Measurements from ENCODE around the gene ASB6. TPM values are rescaled to one million over a fixed set of nuclear protein-coding genes. Genes with fewer than 3 reads are reported as not detected.

The ASB6 gene
- total RNA-seq, 1 donor from 2014 or later = 17.4 TPM

DNA sequence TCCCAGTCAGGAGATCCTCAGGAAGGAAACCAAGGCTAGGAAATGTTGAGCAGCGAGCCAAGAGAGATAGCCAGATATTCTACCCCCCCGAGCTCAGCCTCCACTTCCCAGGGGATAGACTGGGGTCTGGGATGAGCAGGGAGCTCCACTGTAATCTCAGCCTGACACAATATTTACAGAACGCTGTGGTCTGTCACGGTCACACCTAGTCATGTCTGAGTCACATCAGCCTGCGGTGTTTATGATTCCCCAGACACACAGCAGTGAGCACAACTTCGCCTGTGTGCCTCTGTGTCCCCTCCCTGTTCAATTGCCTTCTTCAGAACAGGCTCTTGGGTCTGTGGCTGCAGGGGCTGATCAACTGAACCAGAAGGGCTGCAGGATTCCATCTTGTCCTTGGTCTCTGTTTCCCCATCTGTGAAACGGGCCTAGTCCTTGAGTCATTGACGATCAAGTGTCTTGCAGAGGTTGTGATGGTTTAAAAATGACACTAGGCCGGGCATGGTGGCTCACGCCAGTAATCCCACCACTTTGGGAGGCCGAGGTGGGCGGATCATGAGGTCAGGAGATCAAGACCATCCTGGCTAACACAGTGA, 14.9 kb upstream of the ASB6 start:
- H3K9me3 Mint-ChIP-seq (ENCODE audit: low read depth) = no peaks in the 10 kb centered on the region
- no peaks in the 10 kb centered on the region for H3K27me3 Mint-ChIP-seq (ENCODE audit: low read depth)
- no peak overlapping the region for H3K4me3 Mint-ChIP-seq (ENCODE audit: unreplicated experiment)
- no peak overlapping the region for H3K27ac Mint-ChIP-seq (ENCODE audit: unreplicated experiment)
- H3K36me3 Mint-ChIP-seq (ENCODE audit: low read depth) = no peaks in the 10 kb centered on the region
- TF ChIP-seq CTCF (IDR thresholded peaks at IDR 0.05) = no peak
- DNase-seq (ENCODE audit: low spot score) = no peak
- peaks cover 8% of the 10 kb centered on the region for H3K4me1 Mint-ChIP-seq (ENCODE audit: low read depth)

DNA sequence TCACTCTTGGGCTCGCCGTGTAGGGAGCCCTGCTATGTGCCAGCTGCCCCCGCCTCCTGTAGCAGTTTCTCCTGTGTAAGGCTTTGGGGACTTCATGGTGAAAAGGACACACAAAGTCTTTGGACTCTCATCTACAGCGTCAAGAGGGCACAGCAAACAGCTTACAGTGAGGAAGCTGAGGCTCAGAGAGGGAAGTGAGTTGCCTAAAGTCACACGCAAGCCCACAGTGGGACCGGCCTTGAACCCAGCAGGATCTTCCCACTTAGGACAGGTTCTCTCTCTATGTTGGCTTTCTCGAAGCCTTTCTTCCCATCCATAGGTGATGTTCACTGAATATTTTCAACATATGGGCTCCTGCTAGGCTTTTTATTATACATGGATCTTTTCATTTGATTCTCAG, 13.7 kb upstream of the ASB6 start:
- Mint-ChIP-seq H3K9me3 (ENCODE audit: low read depth) (no peaks in the 10 kb centered on the region), H3K4me3 (ENCODE audit: unreplicated experiment) (no peak overlapping the region), H3K27ac (ENCODE audit: unreplicated experiment) (no peak overlapping the region), H3K27me3 (ENCODE audit: low read depth) (no peaks in the 10 kb centered on the region), H3K36me3 (ENCODE audit: low read depth) (no peaks in the 10 kb centered on the region), H3K4me1 (ENCODE audit: low read depth) (peaks cover 8% of the 10 kb centered on the region)
- TF ChIP-seq CTCF (IDR thresholded peaks at IDR 0.05) = no peak
- DNase-seq (ENCODE audit: low spot score) = no peak

DNA sequence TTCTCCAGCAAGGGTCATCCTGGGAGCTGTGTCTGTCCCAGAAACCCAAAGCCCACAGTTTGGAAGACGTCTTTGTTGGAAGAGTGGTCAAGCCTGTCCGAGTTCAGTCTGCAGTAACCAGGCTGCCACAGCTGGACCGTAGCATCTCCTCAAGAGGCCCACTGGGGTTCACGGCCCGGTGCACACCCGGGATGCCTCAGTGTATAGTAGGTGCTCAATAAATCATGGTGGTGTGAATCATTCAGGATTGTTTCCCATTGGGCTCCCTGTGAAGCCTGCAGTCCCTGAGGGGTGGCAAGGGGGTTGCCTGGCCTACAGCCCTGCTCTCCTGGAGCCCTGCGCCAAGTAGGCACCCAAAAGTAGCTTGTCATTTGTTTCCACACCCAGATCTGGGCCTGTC, 13.2 kb upstream of the ASB6 start:
- H3K36me3 Mint-ChIP-seq (ENCODE audit: low read depth) = no peaks in the 10 kb centered on the region
- H3K27me3 Mint-ChIP-seq (ENCODE audit: low read depth) = peaks cover 1% of the 10 kb centered on the region
- no peak overlapping the region for H3K27ac Mint-ChIP-seq (ENCODE audit: unreplicated experiment)

GRCh38 chr9:129654554-129655040, 12.6 kb upstream of the ASB6 start:
- TF ChIP-seq CTCF (IDR thresholded peaks at IDR 0.05) = no peak
- Mint-ChIP-seq H3K27me3 (ENCODE audit: low read depth) (peaks cover 2% of the 10 kb centered on the region), H3K9me3 (ENCODE audit: low read depth) (no peaks in the 10 kb centered on the region), H3K36me3 (ENCODE audit: low read depth) (no peaks in the 10 kb centered on the region), H3K4me1 (ENCODE audit: low read depth) (peaks cover 12% of the 10 kb centered on the region), H3K4me3 (ENCODE audit: unreplicated experiment) (no peak overlapping the region), H3K27ac (ENCODE audit: unreplicated experiment) (no peak overlapping the region)
- no peak for DNase-seq (ENCODE audit: low spot score)

More for the DNA sequence above, 13.2 kb upstream of the ASB6 start:
- peaks cover 10% of the 10 kb centered on the region for H3K4me1 Mint-ChIP-seq (ENCODE audit: low read depth)
- no peak for DNase-seq (ENCODE audit: low spot score)
- TF ChIP-seq CTCF (IDR thresholded peaks at IDR 0.05) = no peak
- H3K4me3 Mint-ChIP-seq (ENCODE audit: unreplicated experiment) = no peak overlapping the region
- H3K9me3 Mint-ChIP-seq (ENCODE audit: low read depth) = no peaks in the 10 kb centered on the region

GRCh38 chr9:129653823-129654553, 12.0 kb upstream of the ASB6 start:
- Mint-ChIP-seq H3K27ac (ENCODE audit: unreplicated experiment) (no peak overlapping the region), H3K9me3 (ENCODE audit: low read depth) (no peaks in the 10 kb centered on the region), H3K4me3 (ENCODE audit: unreplicated experiment) (no peak overlapping the region)

More at GRCh38 chr9:129653823-129654553, 12.0 kb upstream of the ASB6 start:
- peaks cover 12% of the 10 kb centered on the region for H3K4me1 Mint-ChIP-seq (ENCODE audit: low read depth)
- no peaks in the 10 kb centered on the region for H3K36me3 Mint-ChIP-seq (ENCODE audit: low read depth)
- H3K27me3 Mint-ChIP-seq (ENCODE audit: low read depth) = peaks cover 2% of the 10 kb centered on the region
- no peak for TF ChIP-seq CTCF (IDR thresholded peaks at IDR 0.05)
- no peak for DNase-seq (ENCODE audit: low spot score)
